ENCODE measurements around the gene FAM13A. TPM values are rescaled to one million over a fixed set of nuclear protein-coding genes. Genes with fewer than 3 reads are reported as not detected.

Gene FAM13A
- total and polyA plus RNA-seq, 2 experiments from 2014 or later, result 5.3 to 6.6 TPM

DNA sequence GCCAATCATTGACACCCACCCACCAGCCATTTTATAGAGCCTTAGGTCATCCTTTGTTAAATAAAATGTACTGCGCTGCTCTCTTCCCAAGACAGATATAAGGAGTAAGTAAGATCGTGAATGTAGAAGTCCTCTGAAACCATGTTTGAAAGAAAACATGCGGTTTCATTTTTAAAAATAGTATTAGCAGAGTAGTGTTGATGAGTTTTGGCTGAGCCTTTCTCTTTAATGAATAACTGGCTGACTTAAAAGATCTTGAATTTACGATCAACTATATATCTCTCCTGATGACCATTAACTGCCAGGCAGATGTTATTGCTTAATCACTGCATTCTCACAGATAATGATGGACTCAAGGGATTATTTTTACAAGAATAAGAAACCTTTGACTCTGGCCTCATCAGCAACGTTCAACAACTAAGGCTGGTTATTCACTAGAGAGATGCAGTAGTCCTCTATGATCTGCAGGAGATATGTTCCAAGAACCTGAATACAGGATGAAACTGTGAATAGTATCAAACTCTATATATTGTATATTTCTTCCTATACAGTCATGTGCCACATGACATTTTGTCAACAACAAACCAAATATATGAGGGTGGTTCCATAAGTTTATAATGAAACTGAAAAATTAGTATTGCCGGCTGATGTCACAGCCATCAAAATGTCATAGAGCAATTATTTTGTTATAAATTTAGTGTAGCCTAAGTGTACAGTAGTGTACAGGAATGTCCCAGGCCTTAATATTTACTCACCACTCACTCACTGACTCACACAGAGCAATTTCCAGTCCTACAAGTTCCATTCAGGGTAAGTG, 80.8 kb downstream of the FAM13A start:
- Histone ChIP-seq H3K36me3 (ENCODE audit: low read depth) (no peaks in the 10 kb centered on the region), H4K20me1 (ENCODE audit: insufficient read depth) (no peaks in the 10 kb centered on the region), H2AFZ (no peak overlapping the region), H3K4me1 (ENCODE audit: insufficient read depth) (no peaks in the 10 kb centered on the region), H3K27me3 (replicated peaks; ENCODE audit: insufficient read depth) (no peaks in the 10 kb centered on the region), H3K4me2 (ENCODE audit: unreplicated experiment) (no peak overlapping the region), H3F3A (ENCODE audit: insufficient read depth) (no peaks in the 10 kb centered on the region), H3K27ac (no peak overlapping the region), H3K4me3 (no peak overlapping the region), H3K9ac (no peak overlapping the region), H3K9me2 (ENCODE audit: insufficient read depth) (no peaks in the 10 kb centered on the region), H3K9me3 (ENCODE audit: low read depth) (no peaks in the 10 kb centered on the region), H3K79me2 (ENCODE audit: insufficient read depth) (no peaks in the 10 kb centered on the region)
- in situ Hi-C loops (cut with MboI), result no loop called here
- DNase-seq, result no peak
- WGBS, 2 experiments (ENCODE audit: low coverage in 1 of 2, low lambda C conversion rate in 2 of 2, missing lambda C conversion rate in 2 of 2), result 87 to 91% methylated on average over 6 of the region's 6 CpGs
- TF ChIP-seq EZH2 (IDR thresholded peaks at IDR 0.05; ENCODE audit: insufficient read depth, poor library complexity, severe bottlenecking) (no peak), EZH2phosphoT487 (IDR thresholded peaks at IDR 0.05; ENCODE audit: insufficient read depth, low read depth) (no peak)

DNA sequence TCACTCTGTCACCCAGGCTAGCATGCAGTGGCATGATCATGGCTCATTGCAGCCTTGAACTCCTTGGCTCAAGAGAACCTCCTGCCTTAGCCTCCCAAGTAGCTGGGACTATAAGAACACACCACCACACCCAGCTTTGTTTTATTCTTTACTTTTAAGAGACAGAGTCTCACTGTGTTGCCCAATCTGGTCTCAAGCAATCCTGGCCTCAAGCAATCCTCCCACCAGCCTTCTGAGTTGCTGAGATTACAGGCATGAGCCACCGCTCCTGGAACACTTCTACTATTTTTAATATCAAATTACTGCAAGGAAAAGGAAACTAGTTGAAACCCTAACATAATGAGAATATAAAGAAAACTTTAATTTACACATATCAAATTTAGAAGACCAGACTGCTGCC, 85.4 kb downstream of the FAM13A start:
- Histone ChIP-seq H3K9ac (no peak overlapping the region), H3K79me2 (ENCODE audit: insufficient read depth) (no peaks in the 10 kb centered on the region), H3F3A (ENCODE audit: insufficient read depth) (no peaks in the 10 kb centered on the region), H4K20me1 (ENCODE audit: insufficient read depth) (no peaks in the 10 kb centered on the region), H3K9me2 (ENCODE audit: insufficient read depth) (no peaks in the 10 kb centered on the region), H3K9me3 (ENCODE audit: low read depth) (no peaks in the 10 kb centered on the region), H3K27me3 (replicated peaks; ENCODE audit: insufficient read depth) (no peaks in the 10 kb centered on the region), H3K36me3 (ENCODE audit: low read depth) (no peaks in the 10 kb centered on the region), H3K27ac (no peak overlapping the region), H2AFZ (no peak overlapping the region), H3K4me1 (ENCODE audit: insufficient read depth) (no peaks in the 10 kb centered on the region), H3K4me2 (ENCODE audit: unreplicated experiment) (no peak overlapping the region), H3K4me3 (no peak overlapping the region)
- no peak for DNase-seq
- TF ChIP-seq EZH2 (IDR thresholded peaks at IDR 0.05; ENCODE audit: insufficient read depth, poor library complexity, severe bottlenecking) (no peak), EZH2phosphoT487 (IDR thresholded peaks at IDR 0.05; ENCODE audit: insufficient read depth, low read depth) (no peak)
- in situ Hi-C loops (cut with MboI), result no loop called here
- WGBS, 2 experiments (ENCODE audit: low coverage in 1 of 2, low lambda C conversion rate in 2 of 2, missing lambda C conversion rate in 2 of 2), result 100% methylated on average over 1 of the region's 1 CpG

DNA sequence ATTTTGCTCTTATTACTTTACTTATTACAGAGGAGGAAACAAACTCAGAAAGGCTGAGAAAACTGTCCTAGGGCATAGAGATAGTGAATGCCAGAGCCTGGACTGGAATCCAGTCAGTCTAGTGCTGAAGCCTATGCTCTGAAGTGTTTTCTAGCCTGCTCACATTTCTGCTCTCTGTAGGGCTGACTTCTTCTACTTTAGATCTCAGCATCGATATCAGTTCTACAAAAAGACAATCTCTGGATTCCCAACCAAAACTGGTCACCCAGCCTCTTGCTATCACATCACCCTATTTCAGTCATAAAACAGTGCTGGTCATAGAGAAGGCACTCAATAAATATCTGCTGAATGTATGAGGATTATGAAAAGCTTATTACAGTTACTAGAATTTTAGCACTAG, 87.2 kb downstream of the FAM13A start:
- in situ Hi-C loops (cut with MboI), result no loop called here
- no peaks in the 10 kb centered on the region for H3K36me3 ChIP-seq (ENCODE audit: low read depth)
- no peaks in the 10 kb centered on the region for H3K9me3 ChIP-seq (ENCODE audit: low read depth)
- no peak overlapping the region for H3K4me3 ChIP-seq
- peaks cover 6% of the 10 kb centered on the region; the same call in 1 of the 2 replicates for H3F3A ChIP-seq (ENCODE audit: insufficient read depth)
- DNase-seq, result no peak
- H3K4me2 ChIP-seq (ENCODE audit: unreplicated experiment), result no peak overlapping the region
- no peaks in the 10 kb centered on the region for H3K27me3 ChIP-seq (replicated peaks; ENCODE audit: insufficient read depth)
- no peak overlapping the region for H3K9ac ChIP-seq
- 96 to 100% methylated on average over 1 of the region's 1 CpG for WGBS, 2 experiments (ENCODE audit: low coverage in 1 of 2, low lambda C conversion rate in 2 of 2, missing lambda C conversion rate in 2 of 2)
- H2AFZ ChIP-seq, result no peak overlapping the region
- H4K20me1 ChIP-seq (ENCODE audit: insufficient read depth), result no peaks in the 10 kb centered on the region
- no peaks in the 10 kb centered on the region; the same call in 1 of the 2 replicates for H3K4me1 ChIP-seq (ENCODE audit: insufficient read depth)
- no peaks in the 10 kb centered on the region for H3K9me2 ChIP-seq (ENCODE audit: insufficient read depth)
- TF ChIP-seq EZH2phosphoT487 (IDR thresholded peaks at IDR 0.05; ENCODE audit: insufficient read depth, low read depth) (no peak), EZH2 (IDR thresholded peaks at IDR 0.05; ENCODE audit: insufficient read depth, poor library complexity, severe bottlenecking) (no peak)
- no peaks in the 10 kb centered on the region for H3K79me2 ChIP-seq (ENCODE audit: insufficient read depth)
- H3K27ac ChIP-seq, result no peak overlapping the region

DNA sequence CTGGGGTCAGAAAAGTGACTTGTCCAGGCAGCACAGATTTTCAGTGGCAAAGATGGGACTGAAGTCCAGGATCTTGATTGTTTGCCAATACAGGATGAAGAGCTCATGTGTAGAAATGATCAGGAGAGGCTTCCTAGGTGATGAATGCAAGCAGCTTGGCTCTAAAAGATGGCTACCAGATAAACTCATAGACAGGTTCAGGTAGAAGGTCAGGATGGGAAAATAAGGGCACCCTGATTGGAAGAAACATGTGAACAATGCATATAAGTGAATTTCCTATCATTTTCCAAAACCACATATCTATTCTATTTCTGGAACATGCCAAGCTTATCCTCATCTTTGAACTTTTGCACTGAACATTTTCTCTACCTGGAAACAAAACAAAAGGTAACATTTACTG, 87.7 kb downstream of the FAM13A start:
- Histone ChIP-seq H3K9ac (no peak overlapping the region), H3K27me3 (replicated peaks; ENCODE audit: insufficient read depth) (no peaks in the 10 kb centered on the region), H3K4me1 (ENCODE audit: insufficient read depth) (peaks cover under 1% of the 10 kb centered on the region), H3K4me2 (ENCODE audit: unreplicated experiment) (no peak overlapping the region), H4K20me1 (ENCODE audit: insufficient read depth) (no peaks in the 10 kb centered on the region), H3K4me3 (no peak overlapping the region), H3K9me3 (ENCODE audit: low read depth) (no peaks in the 10 kb centered on the region), H2AFZ (no peak overlapping the region), H3K9me2 (ENCODE audit: insufficient read depth) (no peaks in the 10 kb centered on the region), H3K27ac (no peak overlapping the region), H3K79me2 (ENCODE audit: insufficient read depth) (no peaks in the 10 kb centered on the region), H3F3A (ENCODE audit: insufficient read depth) (peaks cover 6% of the 10 kb centered on the region; the same call in 1 of the 2 replicates), H3K36me3 (ENCODE audit: low read depth) (no peaks in the 10 kb centered on the region)
- DNase-seq, result no peak
- no peak for TF ChIP-seq EZH2 (IDR thresholded peaks at IDR 0.05; ENCODE audit: insufficient read depth, poor library complexity, severe bottlenecking)
- TF ChIP-seq EZH2phosphoT487 (IDR thresholded peaks at IDR 0.05; ENCODE audit: insufficient read depth, low read depth), result no peak
- in situ Hi-C loops (cut with MboI), result no loop called here
